ENCODE data around the gene EMC6. TPM values are rescaled to one million over a fixed set of nuclear protein-coding genes. Genes with fewer than 3 reads are reported as not detected.

Gene EMC6
- total RNA-seq, 1 donor from 2014 or later, result 37.6 TPM

DNA sequence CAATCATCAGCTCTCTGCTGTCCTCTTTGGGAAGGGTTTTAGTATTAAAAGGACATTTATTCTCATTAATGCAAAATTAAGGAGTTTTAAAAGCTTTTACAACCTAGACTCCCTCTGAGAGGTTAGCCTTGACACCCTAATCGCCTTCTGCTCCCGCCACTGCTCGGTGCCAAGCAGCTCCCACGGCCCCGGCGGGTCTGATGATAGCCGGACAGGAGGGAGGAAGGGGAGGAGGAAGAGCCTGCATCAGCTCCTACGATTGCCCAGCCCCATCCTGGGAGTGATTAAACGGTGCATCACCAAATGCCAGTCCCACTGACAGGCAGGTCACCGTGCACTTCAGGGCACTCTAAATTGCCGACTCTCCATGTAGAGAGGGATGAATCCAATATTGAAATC, 40.8 kb upstream of the EMC6 start:
- TF ChIP-seq, protein P1, sequence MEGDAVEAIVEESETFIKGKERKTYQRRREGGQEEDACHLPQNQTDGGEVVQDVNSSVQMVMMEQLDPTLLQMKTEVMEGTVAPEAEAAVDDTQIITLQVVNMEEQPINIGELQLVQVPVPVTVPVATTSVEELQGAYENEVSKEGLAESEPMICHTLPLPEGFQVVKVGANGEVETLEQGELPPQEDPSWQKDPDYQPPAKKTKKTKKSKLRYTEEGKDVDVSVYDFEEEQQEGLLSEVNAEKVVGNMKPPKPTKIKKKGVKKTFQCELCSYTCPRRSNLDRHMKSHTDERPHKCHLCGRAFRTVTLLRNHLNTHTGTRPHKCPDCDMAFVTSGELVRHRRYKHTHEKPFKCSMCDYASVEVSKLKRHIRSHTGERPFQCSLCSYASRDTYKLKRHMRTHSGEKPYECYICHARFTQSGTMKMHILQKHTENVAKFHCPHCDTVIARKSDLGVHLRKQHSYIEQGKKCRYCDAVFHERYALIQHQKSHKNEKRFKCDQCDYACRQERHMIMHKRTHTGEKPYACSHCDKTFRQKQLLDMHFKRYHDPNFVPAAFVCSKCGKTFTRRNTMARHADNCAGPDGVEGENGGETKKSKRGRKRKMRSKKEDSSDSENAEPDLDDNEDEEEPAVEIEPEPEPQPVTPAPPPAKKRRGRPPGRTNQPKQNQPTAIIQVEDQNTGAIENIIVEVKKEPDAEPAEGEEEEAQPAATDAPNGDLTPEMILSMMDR (IDR thresholded peaks at IDR 0.05), result no peak
- Mint-ChIP-seq H3K4me1 (ENCODE audit: low read depth) (no peaks in the 10 kb centered on the region), H3K9me3 (ENCODE audit: low read depth) (no peaks in the 10 kb centered on the region), H3K4me3 (ENCODE audit: unreplicated experiment) (no peak overlapping the region), H3K27ac (ENCODE audit: unreplicated experiment) (no peak overlapping the region), H3K36me3 (ENCODE audit: low read depth) (peaks cover 26% of the 10 kb centered on the region), H3K27me3 (ENCODE audit: low read depth) (no peaks in the 10 kb centered on the region)
- DNase-seq (ENCODE audit: low spot score), result no peak

DNA sequence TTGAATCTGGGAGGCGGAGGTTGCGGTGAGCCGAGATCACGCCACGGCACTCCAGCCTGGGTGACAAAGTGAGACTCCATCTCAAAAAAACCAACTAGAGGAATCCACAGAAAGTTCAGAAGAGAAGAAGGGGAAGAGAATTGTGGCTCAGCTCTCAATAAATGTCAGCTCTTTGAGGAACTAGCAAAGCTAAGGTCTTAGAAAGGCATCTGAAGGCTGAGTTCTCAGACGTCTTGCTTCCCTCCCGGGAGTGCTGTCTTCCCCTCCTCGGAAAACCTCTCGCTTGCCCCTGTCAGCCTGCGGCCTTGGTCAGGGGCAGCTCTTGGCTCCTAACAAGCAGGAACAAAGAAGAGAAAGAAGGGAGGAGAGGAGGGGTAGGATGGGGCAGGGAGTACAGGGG, 37.8 kb upstream of the EMC6 start:
- H3K4me3 Mint-ChIP-seq (ENCODE audit: unreplicated experiment), result no peak overlapping the region
- no peak overlapping the region for H3K27ac Mint-ChIP-seq (ENCODE audit: unreplicated experiment)
- peaks cover 11% of the 10 kb centered on the region for H3K4me1 Mint-ChIP-seq (ENCODE audit: low read depth)
- no peak for DNase-seq (ENCODE audit: low spot score)
- no peaks in the 10 kb centered on the region for H3K27me3 Mint-ChIP-seq (ENCODE audit: low read depth)
- H3K9me3 Mint-ChIP-seq (ENCODE audit: low read depth), result no peaks in the 10 kb centered on the region
- TF ChIP-seq, protein P1 (IDR thresholded peaks at IDR 0.05), result no peak
- peaks cover 18% of the 10 kb centered on the region for H3K36me3 Mint-ChIP-seq (ENCODE audit: low read depth)

DNA sequence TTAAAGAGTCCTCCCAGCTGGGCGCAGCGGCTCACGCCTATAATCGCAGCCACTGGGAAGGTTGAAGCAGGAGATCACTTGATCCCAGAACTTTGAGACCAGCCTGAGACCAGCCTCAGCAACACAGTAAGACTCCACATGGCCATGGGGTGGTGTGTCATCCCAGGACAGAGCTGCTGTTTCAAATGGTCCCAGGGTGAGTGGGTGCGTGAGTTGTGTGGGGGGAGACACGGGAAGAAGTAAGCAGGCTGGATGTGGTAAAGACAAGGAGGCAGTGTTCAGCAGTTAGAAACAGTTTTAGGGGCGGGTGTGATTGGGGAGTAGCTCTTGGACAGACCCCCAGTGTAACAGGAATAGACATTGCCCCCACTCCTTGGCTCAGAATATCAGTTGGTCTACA, 36.3 kb upstream of the EMC6 start:
- Mint-ChIP-seq H3K4me1 (ENCODE audit: low read depth) (peaks cover 14% of the 10 kb centered on the region), H3K9me3 (ENCODE audit: low read depth) (no peaks in the 10 kb centered on the region), H3K36me3 (ENCODE audit: low read depth) (peaks cover 12% of the 10 kb centered on the region), H3K27me3 (ENCODE audit: low read depth) (no peaks in the 10 kb centered on the region), H3K4me3 (ENCODE audit: unreplicated experiment) (no peak overlapping the region), H3K27ac (ENCODE audit: unreplicated experiment) (no peak overlapping the region)
- no peak for DNase-seq (ENCODE audit: low spot score)
- TF ChIP-seq, protein P1 (IDR thresholded peaks at IDR 0.05), result no peak

DNA sequence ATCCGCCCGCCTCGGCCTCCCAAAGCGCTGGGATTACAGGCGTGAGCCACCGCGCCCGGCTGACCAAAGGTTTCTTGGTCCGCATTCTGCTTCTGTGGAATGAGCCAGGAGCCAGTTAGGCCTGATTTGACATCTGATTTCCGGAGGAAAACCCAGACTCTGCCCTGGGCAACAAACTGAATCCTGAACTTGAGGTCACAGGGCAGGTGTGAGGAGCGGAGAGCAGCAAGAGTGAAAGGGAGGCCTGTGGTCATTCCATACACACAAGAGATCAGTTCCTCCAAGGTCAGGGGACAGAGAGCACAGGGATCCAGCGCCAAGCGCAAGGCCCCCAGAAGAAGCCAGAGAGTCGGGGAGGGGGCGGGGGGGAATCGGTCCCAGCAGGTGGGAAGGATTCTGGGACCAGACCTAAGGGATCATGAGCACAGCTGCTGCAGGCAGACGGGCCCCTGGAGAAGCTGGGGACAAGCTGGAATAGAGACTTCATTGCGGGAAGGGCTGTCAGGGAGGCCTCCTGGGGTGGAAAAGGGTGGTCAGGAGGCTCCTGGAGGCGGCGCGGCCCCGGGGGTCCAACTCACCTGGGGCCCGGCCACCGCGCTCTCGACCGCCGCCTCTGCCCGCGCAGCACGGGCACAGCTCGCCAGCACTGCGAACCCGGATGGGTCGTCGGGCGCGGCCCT, 33.0 kb upstream of the EMC6 start:
- no peaks in the 10 kb centered on the region for H3K27me3 Mint-ChIP-seq (ENCODE audit: low read depth)
- peak overlapping the region; percentile 95 for H3K4me3 Mint-ChIP-seq (ENCODE audit: unreplicated experiment)
- H3K4me1 Mint-ChIP-seq (ENCODE audit: low read depth), result peaks cover 29% of the 10 kb centered on the region
- peak overlapping the region; percentile 61 for H3K27ac Mint-ChIP-seq (ENCODE audit: unreplicated experiment)
- no peaks in the 10 kb centered on the region for H3K9me3 Mint-ChIP-seq (ENCODE audit: low read depth)
- TF ChIP-seq, protein P1 (IDR thresholded peaks at IDR 0.05), result peak; percentile 59
- DNase-seq (ENCODE audit: low spot score), result no peak
- H3K36me3 Mint-ChIP-seq (ENCODE audit: low read depth), result peaks cover 2% of the 10 kb centered on the region

DNA sequence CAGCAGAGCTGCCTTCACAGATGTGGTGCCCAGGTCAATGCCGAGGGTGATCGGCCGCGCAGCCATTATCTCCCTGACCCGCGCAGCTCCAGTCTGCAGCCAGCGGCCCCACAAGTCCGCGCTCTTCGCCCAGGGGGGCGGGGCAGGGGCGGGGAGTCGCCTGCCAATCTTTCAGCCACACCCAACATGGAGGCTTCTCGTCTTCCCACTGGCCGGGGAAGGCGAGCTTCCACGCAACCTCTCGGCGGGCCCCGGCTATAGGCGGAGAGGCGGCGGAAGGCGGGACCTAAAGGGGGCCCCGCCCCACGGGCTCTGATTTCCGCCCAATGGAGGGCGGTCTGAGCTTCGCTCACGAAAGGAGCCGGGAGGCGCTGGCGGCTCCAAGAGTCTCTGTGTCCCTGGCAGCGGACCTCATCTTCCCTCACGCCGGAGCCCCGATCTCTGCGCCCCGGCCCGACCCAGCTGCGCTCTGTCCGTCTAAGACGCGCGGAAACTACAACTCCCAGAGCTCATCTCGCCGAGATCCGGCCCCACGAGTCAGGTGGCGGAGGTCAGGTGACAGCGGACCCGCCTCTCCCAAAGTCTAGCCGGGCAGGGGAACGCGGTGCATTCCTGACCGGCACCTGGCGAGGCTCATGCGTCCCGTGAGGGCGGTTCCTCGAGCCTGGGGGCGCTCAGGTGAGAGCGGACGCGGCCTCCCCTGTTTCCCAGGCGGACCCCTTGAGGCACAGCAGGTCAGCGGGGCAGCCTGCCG, 32.3 kb upstream of the EMC6 start, which contains the start of the genes CTNS and SHPK:
Gene CTNS (plus strand): TSS at position 607 of the 754 bp plus-strand sequence. CDS start 3,447 bp downstream, outside the sequence.
Gene SHPK (minus strand): TSS at position 97 of the 754 bp plus-strand sequence. CDS start 31 bp downstream, at position 66.
- Mint-ChIP-seq H3K4me1 (ENCODE audit: low read depth) (peaks cover 29% of the 10 kb centered on the region), H3K36me3 (ENCODE audit: low read depth) (peaks cover 2% of the 10 kb centered on the region), H3K27me3 (ENCODE audit: low read depth) (no peaks in the 10 kb centered on the region), H3K9me3 (ENCODE audit: low read depth) (no peaks in the 10 kb centered on the region), H3K4me3 (ENCODE audit: unreplicated experiment) (peak within 1 kb of the TSS; percentile 95), H3K27ac (ENCODE audit: unreplicated experiment) (peak within 1 kb of the TSS; percentile 100)
- peak; percentile 98 for DNase-seq (ENCODE audit: low spot score)
- TF ChIP-seq, protein P1 (IDR thresholded peaks at IDR 0.05), result no peak

Measured in chondrocyte (in vitro differentiated cells).